GM19351 (cell line): Measurements from ENCODE around the gene TANC1.
"Not testable (repeated sequence)": the region's sequence is repeated elsewhere in the genome, so short reads cannot be mapped to it uniquely, and the experiment has no call there.

Experiments used
- ATAC-seq: cut with Tn5 transposase; IDR thresholded peaks from one replicate; pipeline ENCODE4 v1.9.1; 2021; ENCODE audit warnings: mild to moderate bottlenecking, moderate library complexity; ENCODE audit not compliant: unreplicated experiment

TANC1 gene

GRCh38 chr2:159082119-159082518, 113.7 kb downstream of the TANC1 start:
- ATAC-seq, result no peak

- no peak for ATAC-seq
These were observed 116.2 kb downstream of the TANC1 start for GRCh38 chr2:159084384-159085370.

- no peak for ATAC-seq
These were observed 117.9 kb downstream of the TANC1 start for GRCh38 chr2:159086342-159086741.

GRCh38 chr2:159086826-159087225, 118.4 kb downstream of the TANC1 start:
- ATAC-seq, result no peak

GRCh38 chr2:159088906-159089305, 120.5 kb downstream of the TANC1 start:
- no peak for ATAC-seq

GRCh38 chr2:159089543-159089942, 121.1 kb downstream of the TANC1 start:
- no peak for ATAC-seq

- ATAC-seq, result peak; percentile 86
These were observed 122.2 kb downstream of the TANC1 start for GRCh38 chr2:159090514-159091201.

- no peak for ATAC-seq
These were observed 122.9 kb downstream of the TANC1 start for GRCh38 chr2:159091381-159091780.

- peak; percentile 49 for ATAC-seq
These were observed 123.5 kb downstream of the TANC1 start for GRCh38 chr2:159091976-159092375.

- no peak for ATAC-seq
These were observed 125.1 kb downstream of the TANC1 start for GRCh38 chr2:159093497-159093896.

- ATAC-seq, result no peak
These were observed 125.8 kb downstream of the TANC1 start for GRCh38 chr2:159094173-159094737.

- no peak for ATAC-seq
These were observed 127.4 kb downstream of the TANC1 start for GRCh38 chr2:159095813-159096212.

GRCh38 chr2:159096302-159096855, 127.9 kb downstream of the TANC1 start:
- ATAC-seq, result not testable (repeated sequence)

GRCh38 chr2:159096901-159097300, 128.5 kb downstream of the TANC1 start:
- no peak for ATAC-seq

GRCh38 chr2:159098361-159098760, 129.9 kb downstream of the TANC1 start:
- ATAC-seq, result no peak

GRCh38 chr2:159098921-159099411, 130.5 kb downstream of the TANC1 start:
- ATAC-seq, result no peak

GRCh38 chr2:159101755-159102489, 133.5 kb downstream of the TANC1 start:
- ATAC-seq, result no peak

- ATAC-seq, result no peak
These were observed 135.0 kb downstream of the TANC1 start for GRCh38 chr2:159103411-159103810.

- no peak for ATAC-seq
These were observed 137.7 kb downstream of the TANC1 start for GRCh38 chr2:159106109-159106508.

- no peak for ATAC-seq
These were observed 139.9 kb downstream of the TANC1 start for GRCh38 chr2:159108181-159108893.
